Fibroblast of lung (primary cell): ENCODE measurements around the gene CEMIP. TPM values are rescaled to one million over a fixed set of nuclear protein-coding genes. Genes with fewer than 3 reads are reported as not detected.
"Not testable (repeated sequence)": the region's sequence is repeated elsewhere in the genome, so short reads cannot be mapped to it uniquely, and the experiment has no call there.

Source experiments
- DNase-seq, 2 donors: peaks; one replicate each; pipeline versions ENCODE4 v3.0.0 to v3.0.0-alpha.2; 2010; ENCODE audit warnings: low read depth in 2 of 2
- H2AFZ ChIP-seq: 2 replicates; pipeline ENCODE4 v1.5.1; 2012; ENCODE audit warnings: low read length, control low read depth, inconsistent platforms
- H3K27ac ChIP-seq: 2 replicates; pipeline ENCODE4 v1.5.1; 2011; ENCODE audit warnings: low read length, control low read depth; ENCODE audit not compliant: insufficient read depth
- H3K27me3 ChIP-seq: 2 replicates; pipeline ENCODE4 v1.5.1; 2011; ENCODE audit warnings: mild to moderate bottlenecking, low read length; ENCODE audit not compliant: control insufficient read depth, insufficient read depth
- H3K36me3 ChIP-seq: 2 replicates; pipeline ENCODE4 v1.5.1; 2011; ENCODE audit warnings: low read length; ENCODE audit not compliant: control insufficient read depth, insufficient read depth
- H3K4me1 ChIP-seq: 2 replicates; pipeline ENCODE4 v1.5.1; 2011; ENCODE audit warnings: low read length; ENCODE audit not compliant: control insufficient read depth, insufficient read depth; ENCODE audit errors: extremely low read depth
- H3K4me2 ChIP-seq: 2 replicates; pipeline ENCODE4 v1.5.1; 2011; ENCODE audit warnings: low read length, control low read depth; ENCODE audit not compliant: insufficient read depth; ENCODE audit errors: extremely low read depth
- H3K4me3 ChIP-seq, 4 experiments: fragments of 200-600 bp in 1 of 4; sonication (generic) in 1 of 4; replicated peaks in 1 of 4; 2 replicates each; pipeline ENCODE4 v1.5.1; 2011 to 2016; ENCODE audit warnings: low read length in 4 of 4, low read depth in 3 of 4, mild to moderate bottlenecking in 3 of 4, control low read depth in 2 of 4, inconsistent platforms in 1 of 4, mixed read lengths in 1 of 4; ENCODE audit not compliant: insufficient read depth in 1 of 4; ENCODE audit errors: control extremely low read depth in 1 of 4
- H3K79me2 ChIP-seq: 2 replicates; pipeline ENCODE4 v1.5.1; 2012; ENCODE audit warnings: mild to moderate bottlenecking, low read length, inconsistent platforms; ENCODE audit not compliant: control insufficient read depth, insufficient read depth
- H3K9ac ChIP-seq: 2 replicates; pipeline ENCODE4 v1.5.1; 2011; ENCODE audit warnings: mild to moderate bottlenecking, low read length, control low read depth; ENCODE audit not compliant: insufficient read depth
- H3K9me3 ChIP-seq: 2 replicates; pipeline ENCODE4 v1.5.1; 2012; ENCODE audit warnings: low read depth, low read length; ENCODE audit not compliant: control insufficient read depth, insufficient read depth
- H4K20me1 ChIP-seq: 2 replicates; pipeline ENCODE4 v1.5.1; 2011; ENCODE audit warnings: low read length; ENCODE audit not compliant: control insufficient read depth, insufficient read depth; ENCODE audit errors: extremely low read depth
- CTCF ChIP-seq, 2 donors: IDR thresholded peaks in 1 of 2; conservative IDR thresholded peaks in 1 of 2; 1 replicate in 1 of 2; 2 replicates in 1 of 2; pipeline ENCODE4 v1.5.1; 2011 to 2012; ENCODE audit warnings: low read length in 2 of 2, control low read depth in 1 of 2, inconsistent platforms in 1 of 2, low read depth in 1 of 2, mild to moderate bottlenecking in 1 of 2
- EZH2 ChIP-seq: IDR thresholded peaks from 2 replicates; pipeline ENCODE4 v1.5.1; 2012; ENCODE audit warnings: low read length, control low read depth, mild to moderate bottlenecking; ENCODE audit errors: missing control alignments
- polyA plus RNA-seq, 2 donors: library from polyadenylated mRNA; depleted of rRNA in 1 of 2; stranded (reverse) in 1 of 2; unstranded in 1 of 2; fragments of >200 nt; gene quantifications; 2 replicates each; pipeline ENCODE4 v1.2.1, GENCODE V29; 2011 to 2012; ENCODE audit warnings: missing spikeins in 1 of 2
- total RNA-seq: library from RNA; depleted of rRNA; stranded (reverse); fragments of >200 nt; gene quantifications from 2 replicates; pipeline ENCODE4 v1.2.1, GENCODE V29; 2014

CEMIP gene
- total and polyA plus RNA-seq, 2 donors (not counting 1 experiment from before 2014, with no cell fraction given) = 946 to 1,190 TPM

GRCh38 chr15:80761754-80762153 lies 17.4 kb upstream of the CEMIP start:
- no peak overlapping the region for H3K4me3 ChIP-seq
- H3K4me1 ChIP-seq = no peaks in the 10 kb centered on the region
- H3K27ac ChIP-seq = no peak overlapping the region
- no peaks in the 10 kb centered on the region for H3K27me3 ChIP-seq
- H3K79me2 ChIP-seq = no peaks in the 10 kb centered on the region
- no peak overlapping the region for H3K4me2 ChIP-seq
- H3K36me3 ChIP-seq = no peaks in the 10 kb centered on the region
- H4K20me1 ChIP-seq = no peaks in the 10 kb centered on the region
- no peak overlapping the region for H2AFZ ChIP-seq
- no peaks in the 10 kb centered on the region for H3K9me3 ChIP-seq
- H3K9ac ChIP-seq = no peak overlapping the region
- TF ChIP-seq EZH2 = no peak
- TF ChIP-seq CTCF (conservative IDR thresholded peaks at IDR 0.05 in 1 of 2, IDR thresholded peaks at IDR 0.05 in 1 of 2; ENCODE audit: low read depth in 1 of 2, low read length in 2 of 2) = no peak
- no peak for DNase-seq

GRCh38 chr15:80763235-80763634 lies 15.9 kb upstream of the CEMIP start:
- not testable (repeated sequence) for H3K4me3 ChIP-seq, H3K36me3 ChIP-seq, H4K20me1 ChIP-seq, H3K27me3 ChIP-seq, H3K9me3 ChIP-seq, H2AFZ ChIP-seq, DNase-seq, H3K4me1 ChIP-seq, H3K9ac ChIP-seq, H3K79me2 ChIP-seq, H3K4me2 ChIP-seq, H3K27ac ChIP-seq

- H3K4me1 ChIP-seq = no peaks in the 10 kb centered on the region
- no peak overlapping the region for H2AFZ ChIP-seq
- H3K79me2 ChIP-seq = no peaks in the 10 kb centered on the region
- no peak for DNase-seq
- no peak for TF ChIP-seq EZH2
- no peak for TF ChIP-seq CTCF (conservative IDR thresholded peaks at IDR 0.05 in 1 of 2, IDR thresholded peaks at IDR 0.05 in 1 of 2; ENCODE audit: low read depth in 1 of 2, low read length in 2 of 2)
- H3K36me3 ChIP-seq = no peaks in the 10 kb centered on the region
- no peak overlapping the region for H3K4me2 ChIP-seq
- no peak overlapping the region for H3K4me3 ChIP-seq
- no peaks in the 10 kb centered on the region for H3K27me3 ChIP-seq
- no peaks in the 10 kb centered on the region for H4K20me1 ChIP-seq
- no peak overlapping the region for H3K27ac ChIP-seq
- no peaks in the 10 kb centered on the region for H3K9me3 ChIP-seq
- no peak overlapping the region for H3K9ac ChIP-seq
Measured at GRCh38 chr15:80764535-80764934, 14.6 kb upstream of the CEMIP start.
